NCI-H226 (cell line): ENCODE results near the gene PAK1.
A peak's percentile ranks its signal among the peaks of the same experiment; 100 is the strongest.

ENCODE experiments used
- DNase-seq: peaks from one replicate; pipeline ENCODE4 v3.0.0-alpha.2; 2015

Gene PAK1

DNA sequence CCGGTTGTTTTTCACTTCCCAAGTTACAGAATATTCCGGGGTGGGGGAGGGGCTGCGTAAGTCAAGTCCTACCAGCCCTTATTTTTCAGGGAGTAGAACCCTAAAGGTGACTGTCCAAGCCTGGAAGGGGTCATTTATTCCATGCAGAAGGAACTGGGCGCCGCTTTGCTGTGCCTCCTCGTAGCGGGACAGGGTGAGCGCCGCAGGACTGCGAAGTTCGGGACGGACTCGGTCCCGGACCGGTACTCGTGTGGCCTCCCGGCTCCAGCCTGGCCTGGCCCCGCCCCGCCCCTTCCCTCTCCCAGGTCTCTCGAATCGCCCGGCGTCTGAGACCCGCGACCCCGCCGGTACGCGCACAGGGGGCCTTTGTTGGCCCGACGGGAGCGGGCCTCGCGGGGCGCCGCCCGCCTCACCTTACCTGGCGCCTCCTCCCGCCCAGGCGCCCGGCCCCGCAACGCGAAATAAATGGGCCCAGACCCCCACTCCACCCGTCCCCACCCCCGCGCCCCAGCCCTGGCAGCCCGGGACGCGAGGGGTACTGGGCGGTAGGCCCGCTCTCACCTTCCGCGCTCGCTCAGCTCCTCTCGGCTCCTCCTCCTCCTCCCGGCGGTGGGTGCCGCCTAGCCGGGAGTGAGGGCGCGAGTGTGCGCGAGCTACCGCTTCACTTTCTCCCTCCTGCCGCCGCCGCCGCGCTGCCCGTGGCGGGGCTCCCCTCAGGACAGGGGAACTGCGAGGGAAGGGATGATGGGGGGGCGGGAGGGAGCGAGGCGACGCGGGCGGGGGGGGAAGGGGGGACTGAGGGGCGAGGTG lies 698 bp downstream of the PAK1 start:
- peak; percentile 48 for DNase-seq

GRCh38 chr11:77471558-77472193 lies 2.2 kb downstream of the PAK1 start:
- no peak for DNase-seq

DNA sequence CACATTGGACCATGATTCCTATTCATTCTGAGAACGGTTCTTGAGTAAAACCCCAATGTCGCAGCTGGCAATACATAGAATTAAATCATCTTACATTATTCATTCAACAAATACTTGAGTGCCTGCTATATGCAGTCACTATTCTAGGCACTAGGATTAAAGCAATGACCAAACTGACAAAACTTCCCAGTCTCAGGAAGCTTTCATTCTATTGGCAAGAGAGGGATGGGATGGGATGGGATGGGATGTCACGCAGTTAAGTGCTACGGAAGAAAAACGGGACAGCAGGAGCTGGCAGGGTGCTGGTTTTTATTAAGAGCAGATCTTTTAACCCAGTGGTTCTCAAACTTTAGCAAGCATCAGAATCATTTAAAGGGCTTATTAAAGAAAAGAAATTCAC lies 2.9 kb downstream of the PAK1 start:
- no peak for DNase-seq

- no peak for DNase-seq
Measured at GRCh38 chr11:77470504-77470903, 3.4 kb downstream of the PAK1 start.

DNA sequence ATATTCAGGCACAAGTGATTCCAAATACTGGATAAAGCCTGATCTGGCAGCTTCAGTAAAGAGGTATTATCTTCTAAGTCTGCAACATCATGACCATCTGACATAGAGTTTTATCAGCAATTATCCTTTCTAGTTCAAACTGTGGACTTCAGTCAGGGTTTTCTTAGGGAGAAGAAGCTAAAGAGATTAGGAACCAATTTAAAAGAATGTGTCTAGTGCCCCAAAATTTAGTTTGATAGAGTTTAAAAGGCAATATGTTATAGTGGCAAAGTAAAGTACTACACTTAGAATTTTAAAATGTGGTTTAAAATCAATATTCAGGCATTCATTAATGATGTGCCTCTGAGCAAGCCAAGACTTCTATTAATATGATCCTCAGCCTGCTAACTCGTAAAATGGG lies 5.4 kb downstream of the PAK1 start:
- DNase-seq: no peak

DNA sequence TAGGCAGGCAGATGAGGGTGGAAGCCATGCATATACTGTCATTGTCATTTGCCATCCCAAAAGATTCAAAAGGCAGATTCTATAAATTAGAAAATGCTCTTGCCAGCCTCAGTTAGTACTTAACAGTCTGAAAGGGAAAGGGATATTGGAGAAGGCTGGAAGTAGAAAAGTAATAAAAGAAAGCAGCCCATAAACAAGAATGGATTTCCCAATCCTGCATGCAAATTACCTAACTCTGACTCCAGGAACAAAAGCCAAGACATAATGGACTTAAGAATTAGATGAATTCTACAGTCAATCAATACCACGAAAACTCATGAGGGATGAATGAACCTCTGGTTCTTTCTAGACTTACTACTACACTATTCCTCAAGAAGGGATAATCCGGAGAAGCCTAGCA lies 5.9 kb downstream of the PAK1 start:
- no peak for DNase-seq

DNA sequence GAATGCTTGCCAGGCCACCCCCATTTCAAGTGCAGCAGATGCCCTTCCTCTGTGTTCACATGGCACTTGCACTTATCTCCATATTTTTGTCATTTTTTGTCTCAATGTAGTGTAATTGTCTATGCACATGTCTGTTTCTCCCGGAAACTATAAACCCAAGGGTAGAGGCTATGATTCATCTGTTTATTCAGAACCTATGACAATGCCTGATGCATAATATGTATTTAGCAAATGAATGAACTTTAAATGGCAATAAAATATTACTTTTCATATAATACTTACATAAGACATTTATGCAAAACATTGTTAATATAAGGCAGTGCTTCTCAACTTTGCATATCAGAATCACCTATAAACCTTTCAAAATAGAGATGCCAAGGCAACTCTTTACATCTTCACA lies 6.7 kb downstream of the PAK1 start:
- no peak for DNase-seq

- DNase-seq: no peak
Measured at GRCh38 chr11:77457340-77457739, 16.6 kb downstream of the PAK1 start.

DNA sequence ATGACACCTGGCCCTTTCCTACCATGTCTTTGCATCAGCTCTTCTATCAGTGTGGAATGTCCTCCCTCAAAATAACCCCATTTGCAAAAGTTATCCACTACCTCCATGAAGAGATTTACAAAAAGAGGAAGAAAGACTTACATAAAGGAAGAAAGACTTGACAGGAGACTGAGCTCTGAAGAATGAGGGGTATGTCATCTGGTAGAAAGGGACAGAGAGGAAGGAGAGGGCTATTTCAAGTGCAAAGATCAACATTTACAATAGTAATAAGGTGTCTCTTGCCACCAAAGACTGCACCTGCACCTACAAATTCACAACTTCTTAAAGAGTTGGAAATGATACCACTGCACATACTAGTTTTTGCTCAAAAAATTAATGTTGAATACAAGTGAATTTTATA lies 18.2 kb downstream of the PAK1 start:
- DNase-seq: no peak

GRCh38 chr11:77454867-77455655 lies 18.8 kb downstream of the PAK1 start:
- DNase-seq: no peak

DNA sequence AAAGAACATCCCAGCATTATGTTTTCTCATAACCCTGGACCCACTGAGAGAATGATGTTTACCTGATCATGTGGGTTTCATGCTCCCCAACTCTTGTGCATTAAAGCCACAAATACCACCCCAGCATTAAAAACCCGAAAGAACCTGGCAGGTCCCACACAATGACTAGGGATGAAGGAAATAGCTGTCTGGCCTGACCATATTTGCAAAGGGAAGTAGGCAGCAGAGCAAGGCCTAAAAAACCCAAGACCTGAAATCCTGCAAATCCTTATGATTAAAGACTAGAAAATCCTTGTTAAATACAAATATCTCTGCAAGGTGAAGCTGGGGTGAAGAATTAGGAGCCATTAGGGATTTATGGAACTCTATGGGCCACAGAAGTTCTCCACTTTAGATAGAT lies 23.7 kb downstream of the PAK1 start:
- DNase-seq: no peak

- no peak for DNase-seq
Measured at GRCh38 chr11:77449784-77450183, 24.1 kb downstream of the PAK1 start.

GRCh38 chr11:77449060-77449521 lies 24.8 kb downstream of the PAK1 start:
- no peak for DNase-seq

DNA sequence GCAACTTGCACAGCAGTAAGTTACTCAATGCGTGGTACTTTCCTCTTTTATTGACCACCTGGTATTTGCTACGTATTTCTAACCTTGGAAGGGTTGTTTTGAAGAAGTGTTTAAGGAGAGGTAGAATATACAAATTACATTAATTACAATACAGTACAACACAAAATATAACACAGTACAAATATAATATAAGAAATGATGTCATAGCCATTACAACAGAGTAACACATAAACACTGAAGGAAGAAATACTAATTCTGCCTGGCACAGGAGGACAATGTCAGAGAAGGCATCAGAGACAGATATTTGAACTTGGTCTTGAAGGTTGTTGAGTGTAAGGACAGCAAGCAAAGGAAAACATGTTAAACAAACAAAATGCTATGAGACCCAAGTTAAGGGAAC lies 25.6 kb downstream of the PAK1 start:
- DNase-seq: no peak

GRCh38 chr11:77446911-77447629 lies 26.8 kb downstream of the PAK1 start:
- peak; percentile 51 for DNase-seq

DNA sequence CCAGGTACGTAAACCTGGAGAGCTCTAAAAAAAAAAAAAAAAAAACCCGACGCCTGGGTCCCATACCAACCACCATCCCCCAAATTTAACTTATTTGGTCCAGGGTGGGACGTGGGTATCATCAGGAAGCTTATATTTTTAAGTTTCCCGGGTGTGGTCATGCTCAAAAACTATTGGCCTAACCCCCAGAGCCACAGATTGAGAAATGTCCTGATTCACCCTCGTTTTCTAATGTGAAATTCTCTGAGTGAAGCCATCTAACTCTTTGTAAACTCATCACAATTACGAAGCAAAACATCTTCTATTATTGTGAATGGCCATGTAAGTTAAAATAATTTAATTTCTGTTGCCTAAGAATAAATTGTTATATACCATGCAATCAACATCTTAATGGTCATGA lies 29.6 kb downstream of the PAK1 start:
- DNase-seq: no peak

GRCh38 chr11:77442394-77443053 lies 31.4 kb downstream of the PAK1 start:
- DNase-seq: no peak

DNA sequence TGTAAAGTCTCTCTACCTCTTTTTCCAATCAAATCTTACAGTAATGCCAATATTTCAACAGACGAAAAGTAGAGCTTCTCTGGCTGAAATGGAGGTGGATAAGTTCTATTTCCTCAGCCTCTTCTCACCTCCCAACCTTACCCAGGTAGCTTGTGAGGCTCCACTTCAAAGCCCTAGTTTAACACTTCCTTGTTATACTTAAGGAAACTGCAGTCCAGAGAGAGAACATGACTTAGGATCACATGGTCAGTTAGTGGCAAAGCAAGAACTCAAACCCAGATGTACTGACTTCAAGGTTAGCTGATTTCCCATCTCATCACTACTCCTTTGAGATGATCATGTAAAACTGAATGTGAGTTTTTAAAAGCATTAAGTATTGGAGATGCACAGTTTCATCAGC lies 32.5 kb downstream of the PAK1 start:
- DNase-seq: no peak

- no peak for DNase-seq
Measured at GRCh38 chr11:77440678-77441077, 33.2 kb downstream of the PAK1 start.

GRCh38 chr11:77438487-77438886 lies 35.4 kb downstream of the PAK1 start:
- no peak for DNase-seq

- no peak for DNase-seq
Measured at GRCh38 chr11:77436969-77437368, 36.9 kb downstream of the PAK1 start.

DNA sequence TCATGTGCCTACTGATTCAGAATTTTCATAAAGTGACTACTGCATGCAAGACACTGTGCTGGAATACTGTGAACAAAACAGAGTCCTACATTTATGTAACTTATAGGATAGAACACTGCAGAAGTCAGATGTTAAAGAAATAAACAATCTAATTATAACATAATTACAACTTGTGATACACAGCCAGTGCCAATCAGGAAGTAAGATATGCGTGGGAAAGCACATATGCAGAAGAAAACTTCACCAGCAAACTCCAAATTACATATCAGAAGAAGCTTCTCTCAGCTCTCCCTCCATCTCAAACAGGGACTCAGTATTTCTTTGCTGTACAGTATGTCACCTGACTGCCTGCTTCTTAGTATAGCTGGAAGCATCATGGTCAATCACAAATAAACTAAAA lies 37.4 kb downstream of the PAK1 start:
- no peak for DNase-seq

DNA sequence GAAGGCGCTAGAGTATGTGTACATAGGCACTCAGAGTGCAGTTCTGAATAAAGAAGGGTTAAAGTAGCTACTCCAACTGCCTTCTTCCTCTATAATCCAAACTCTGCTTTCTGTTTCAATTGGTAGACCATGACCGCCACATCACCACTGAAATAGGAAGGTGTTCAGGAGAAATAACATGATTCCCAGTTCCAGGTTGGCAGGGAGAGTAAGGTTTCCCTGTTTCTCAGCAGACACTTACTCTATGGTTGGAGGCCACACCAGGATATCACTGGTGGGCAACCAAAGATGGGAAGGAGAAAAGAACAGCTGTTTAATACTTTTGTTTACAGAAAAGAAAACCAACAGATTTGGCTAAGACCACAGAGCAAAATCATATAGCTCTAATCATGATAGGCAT lies 37.9 kb downstream of the PAK1 start:
- no peak for DNase-seq
